ENCODE results near the gene STOML1.

DNA sequence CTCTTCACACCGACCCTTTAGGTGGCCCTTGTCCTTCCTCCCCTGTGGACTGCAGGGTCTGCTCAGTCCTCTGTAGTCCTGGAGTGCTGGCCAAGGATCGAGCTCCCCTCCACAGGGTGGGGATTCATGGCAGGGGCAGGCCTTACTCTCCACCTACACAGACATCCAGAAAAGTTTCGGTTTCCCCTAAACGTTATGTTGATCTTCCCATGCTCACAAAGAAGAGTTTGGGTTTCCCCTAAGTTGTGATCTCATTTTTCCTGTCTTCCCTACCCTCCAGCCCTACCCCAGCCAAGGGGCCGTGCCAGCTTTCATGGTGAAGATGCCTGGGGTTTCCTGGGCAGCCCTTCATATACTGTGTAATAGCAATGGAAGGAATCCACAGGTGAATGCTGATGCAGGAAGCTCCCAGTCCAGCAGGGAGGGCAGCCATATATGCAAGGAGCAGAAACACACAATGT is 10.3 kb downstream of the STOML1 start:
- no peak for TF ChIP-seq POLR2A (IDR thresholded peaks at IDR 0.05)
- TF ChIP-seq, protein P1, sequence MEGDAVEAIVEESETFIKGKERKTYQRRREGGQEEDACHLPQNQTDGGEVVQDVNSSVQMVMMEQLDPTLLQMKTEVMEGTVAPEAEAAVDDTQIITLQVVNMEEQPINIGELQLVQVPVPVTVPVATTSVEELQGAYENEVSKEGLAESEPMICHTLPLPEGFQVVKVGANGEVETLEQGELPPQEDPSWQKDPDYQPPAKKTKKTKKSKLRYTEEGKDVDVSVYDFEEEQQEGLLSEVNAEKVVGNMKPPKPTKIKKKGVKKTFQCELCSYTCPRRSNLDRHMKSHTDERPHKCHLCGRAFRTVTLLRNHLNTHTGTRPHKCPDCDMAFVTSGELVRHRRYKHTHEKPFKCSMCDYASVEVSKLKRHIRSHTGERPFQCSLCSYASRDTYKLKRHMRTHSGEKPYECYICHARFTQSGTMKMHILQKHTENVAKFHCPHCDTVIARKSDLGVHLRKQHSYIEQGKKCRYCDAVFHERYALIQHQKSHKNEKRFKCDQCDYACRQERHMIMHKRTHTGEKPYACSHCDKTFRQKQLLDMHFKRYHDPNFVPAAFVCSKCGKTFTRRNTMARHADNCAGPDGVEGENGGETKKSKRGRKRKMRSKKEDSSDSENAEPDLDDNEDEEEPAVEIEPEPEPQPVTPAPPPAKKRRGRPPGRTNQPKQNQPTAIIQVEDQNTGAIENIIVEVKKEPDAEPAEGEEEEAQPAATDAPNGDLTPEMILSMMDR (IDR thresholded peaks at IDR 0.05) = no peak
